ENCODE data around the gene PLXNA4. TPM values are rescaled to one million over a fixed set of nuclear protein-coding genes. Genes with fewer than 3 reads are reported as not detected.

The PLXNA4 gene
- total RNA-seq, 1 experiment from 2014 or later: 0.10 TPM

- ATAC-seq: no peak
- in situ Hi-C loops (cut with HindIII; ENCODE audit: low pct_unique_long_range_greater_than_20kb, low sequenced_read_pairs): no loop called here
- intact Hi-C loops (cut with micrococcal nuclease; ENCODE audit: unreplicated experiment): no loop called here
- Histone ChIP-seq H3K4me1 (ENCODE audit: control insufficient read depth, insufficient read depth, low read length) (no peaks in the 10 kb centered on the region), H3K27me3 (ENCODE audit: control insufficient read depth, insufficient read depth, low read length) (no peaks in the 10 kb centered on the region), H3K9me3 (ENCODE audit: control insufficient read depth, insufficient read depth, low read depth, low read length) (no peaks in the 10 kb centered on the region), H3K36me3 (ENCODE audit: control insufficient read depth, insufficient read depth, low read length) (no peaks in the 10 kb centered on the region), H3K27ac (ENCODE audit: low read length) (no peak overlapping the region), H3K4me3 (ENCODE audit: low read depth in 2 of 2, low read length in 2 of 2) (no peak overlapping the region)
- ChIA-PET POLR2A (no interaction called here), CTCF (no interaction called here)
- TF ChIP-seq SIN3A (IDR thresholded peaks at IDR 0.05; ENCODE audit: borderline replicate concordance, insufficient read depth, low read depth, low read length) (no peak), POLR2AphosphoS5 (IDR thresholded peaks at IDR 0.05; ENCODE audit: low read depth, low read length) (no peak), TCF7L2 (IDR thresholded peaks at IDR 0.05; ENCODE audit: low read depth, low read length) (no peak)
- TF ChIP-seq, protein P1, sequence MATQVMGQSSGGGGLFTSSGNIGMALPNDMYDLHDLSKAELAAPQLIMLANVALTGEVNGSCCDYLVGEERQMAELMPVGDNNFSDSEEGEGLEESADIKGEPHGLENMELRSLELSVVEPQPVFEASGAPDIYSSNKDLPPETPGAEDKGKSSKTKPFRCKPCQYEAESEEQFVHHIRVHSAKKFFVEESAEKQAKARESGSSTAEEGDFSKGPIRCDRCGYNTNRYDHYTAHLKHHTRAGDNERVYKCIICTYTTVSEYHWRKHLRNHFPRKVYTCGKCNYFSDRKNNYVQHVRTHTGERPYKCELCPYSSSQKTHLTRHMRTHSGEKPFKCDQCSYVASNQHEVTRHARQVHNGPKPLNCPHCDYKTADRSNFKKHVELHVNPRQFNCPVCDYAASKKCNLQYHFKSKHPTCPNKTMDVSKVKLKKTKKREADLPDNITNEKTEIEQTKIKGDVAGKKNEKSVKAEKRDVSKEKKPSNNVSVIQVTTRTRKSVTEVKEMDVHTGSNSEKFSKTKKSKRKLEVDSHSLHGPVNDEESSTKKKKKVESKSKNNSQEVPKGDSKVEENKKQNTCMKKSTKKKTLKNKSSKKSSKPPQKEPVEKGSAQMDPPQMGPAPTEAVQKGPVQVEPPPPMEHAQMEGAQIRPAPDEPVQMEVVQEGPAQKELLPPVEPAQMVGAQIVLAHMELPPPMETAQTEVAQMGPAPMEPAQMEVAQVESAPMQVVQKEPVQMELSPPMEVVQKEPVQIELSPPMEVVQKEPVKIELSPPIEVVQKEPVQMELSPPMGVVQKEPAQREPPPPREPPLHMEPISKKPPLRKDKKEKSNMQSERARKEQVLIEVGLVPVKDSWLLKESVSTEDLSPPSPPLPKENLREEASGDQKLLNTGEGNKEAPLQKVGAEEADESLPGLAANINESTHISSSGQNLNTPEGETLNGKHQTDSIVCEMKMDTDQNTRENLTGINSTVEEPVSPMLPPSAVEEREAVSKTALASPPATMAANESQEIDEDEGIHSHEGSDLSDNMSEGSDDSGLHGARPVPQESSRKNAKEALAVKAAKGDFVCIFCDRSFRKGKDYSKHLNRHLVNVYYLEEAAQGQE (IDR thresholded peaks at IDR 0.05; ENCODE audit: insufficient read depth in 1 of 2, low read depth in 2 of 2, low read length in 1 of 2): no peak
- TF ChIP-seq, protein P2, sequence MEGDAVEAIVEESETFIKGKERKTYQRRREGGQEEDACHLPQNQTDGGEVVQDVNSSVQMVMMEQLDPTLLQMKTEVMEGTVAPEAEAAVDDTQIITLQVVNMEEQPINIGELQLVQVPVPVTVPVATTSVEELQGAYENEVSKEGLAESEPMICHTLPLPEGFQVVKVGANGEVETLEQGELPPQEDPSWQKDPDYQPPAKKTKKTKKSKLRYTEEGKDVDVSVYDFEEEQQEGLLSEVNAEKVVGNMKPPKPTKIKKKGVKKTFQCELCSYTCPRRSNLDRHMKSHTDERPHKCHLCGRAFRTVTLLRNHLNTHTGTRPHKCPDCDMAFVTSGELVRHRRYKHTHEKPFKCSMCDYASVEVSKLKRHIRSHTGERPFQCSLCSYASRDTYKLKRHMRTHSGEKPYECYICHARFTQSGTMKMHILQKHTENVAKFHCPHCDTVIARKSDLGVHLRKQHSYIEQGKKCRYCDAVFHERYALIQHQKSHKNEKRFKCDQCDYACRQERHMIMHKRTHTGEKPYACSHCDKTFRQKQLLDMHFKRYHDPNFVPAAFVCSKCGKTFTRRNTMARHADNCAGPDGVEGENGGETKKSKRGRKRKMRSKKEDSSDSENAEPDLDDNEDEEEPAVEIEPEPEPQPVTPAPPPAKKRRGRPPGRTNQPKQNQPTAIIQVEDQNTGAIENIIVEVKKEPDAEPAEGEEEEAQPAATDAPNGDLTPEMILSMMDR (IDR thresholded peaks at IDR 0.05): no peak
- no TSS peak for BruUV-seq (replicated peaks)
- no peak for DNase-seq (ENCODE audit: low read depth, low spot score)
Measured at GRCh38 chr7:132518839-132519173, 57.5 kb downstream of the PLXNA4 start.

- Histone ChIP-seq H3K4me3 (ENCODE audit: low read depth in 2 of 2, low read length in 2 of 2) (no peak overlapping the region), H3K9me3 (ENCODE audit: control insufficient read depth, insufficient read depth, low read depth, low read length) (no peaks in the 10 kb centered on the region), H3K36me3 (ENCODE audit: control insufficient read depth, insufficient read depth, low read length) (no peaks in the 10 kb centered on the region), H3K27me3 (ENCODE audit: control insufficient read depth, insufficient read depth, low read length) (no peaks in the 10 kb centered on the region), H3K27ac (ENCODE audit: low read length) (no peak overlapping the region), H3K4me1 (ENCODE audit: control insufficient read depth, insufficient read depth, low read length) (no peaks in the 10 kb centered on the region)
- TF ChIP-seq, protein P2 (IDR thresholded peaks at IDR 0.05): peak; percentile 51
- TF ChIP-seq POLR2AphosphoS5 (IDR thresholded peaks at IDR 0.05; ENCODE audit: low read depth, low read length): no peak
- TF ChIP-seq, protein P1 (IDR thresholded peaks at IDR 0.05; ENCODE audit: insufficient read depth in 1 of 2, low read depth in 2 of 2, low read length in 1 of 2): no peak
- TF ChIP-seq SIN3A (IDR thresholded peaks at IDR 0.05; ENCODE audit: borderline replicate concordance, insufficient read depth, low read depth, low read length): no peak
- TF ChIP-seq TCF7L2 (IDR thresholded peaks at IDR 0.05; ENCODE audit: low read depth, low read length): no peak
- DNase-seq (ENCODE audit: low read depth, low spot score) (peak; percentile 8), ATAC-seq (peak; percentile 65; the same call in 1 of the 2 replicates)
- CTCF ChIA-PET: no interaction called here
- in situ Hi-C loops (cut with HindIII; ENCODE audit: low pct_unique_long_range_greater_than_20kb, low sequenced_read_pairs) (no loop called here), intact Hi-C loops (cut with micrococcal nuclease; ENCODE audit: unreplicated experiment) (no loop called here)
- POLR2A ChIA-PET: no interaction called here
- no TSS peak for BruUV-seq (replicated peaks)
Measured at GRCh38 chr7:132518102-132518838, 58.0 kb downstream of the PLXNA4 start.

Data from Panc1 (cell line).